IMR-90 (cell line): ENCODE measurements around the gene STK17A. TPM values are rescaled to one million over a fixed set of nuclear protein-coding genes. Genes with fewer than 3 reads are reported as not detected.

ENCODE experiments used
- ATAC-seq: fragments of 200-7000 bp; cut with Tn5 transposase; 2 replicates; pipeline ENCODE4 v1.9.1; 2020; ENCODE audit warnings: low read depth, mild to moderate bottlenecking, moderate library complexity
- BruUV-seq: library from RNA; stranded (reverse); fragments of 400-500 nt; replicated peaks from 2 replicates; lab custom pipeline; 2021; lab: Mats Ljungman, UMichigan
- CTCF ChIA-PET: fragments of 300-600 bp; formaldehyde crosslinking; extraction: SDS; loops from one replicate; lab custom pipeline; 2021; ENCODE audit warnings: antibody characterized with exemption; lab: Yijun Ruan, JAX
- POLR2A ChIA-PET: fragments of 300-600 bp; sonication (Branson Sonifier 250); formaldehyde crosslinking; loops from one replicate; lab custom pipeline; 2022; ENCODE audit warnings: antibody characterized with exemption; ENCODE audit not compliant: unreplicated experiment; lab: Charles Lee
- DNase-seq: peaks from one replicate; pipeline ENCODE4 v3.0.0; 2013
- H2AFZ ChIP-seq: replicated peaks from 2 replicates; pipeline ENCODE3; 2013; ENCODE audit warnings: low read length, mild to moderate bottlenecking; ENCODE audit not compliant: poor library complexity
- H2AK5ac ChIP-seq: 2 replicates; pipeline ENCODE4 v1.6.1; 2013; ENCODE audit warnings: low read depth, low read length, inconsistent platforms
- H2AK9ac ChIP-seq: replicated peaks from 2 replicates; pipeline ENCODE3; 2013; ENCODE audit warnings: mild to moderate bottlenecking, low read depth, low read length, moderate library complexity; ENCODE audit not compliant: poor library complexity
- H2BK120ac ChIP-seq: 2 replicates; pipeline ENCODE4 v1.6.1; 2013; ENCODE audit warnings: low read depth, low read length, inconsistent platforms
- H2BK15ac ChIP-seq: 3 replicates; pipeline ENCODE4 v1.6.1; 2013; ENCODE audit warnings: low read depth, low read length, inconsistent platforms
- H2BK20ac ChIP-seq: 2 replicates; pipeline ENCODE4 v1.6.1; 2013; ENCODE audit warnings: low read depth, mild to moderate bottlenecking, inconsistent platforms, low read length, moderate library complexity
- H2BK5ac ChIP-seq: 2 replicates; pipeline ENCODE4 v1.6.1; 2013; ENCODE audit warnings: mild to moderate bottlenecking, low read depth, low read length, inconsistent platforms; ENCODE audit not compliant: poor library complexity, severe bottlenecking
- H3K14ac ChIP-seq: replicated peaks from 2 replicates; pipeline ENCODE4 v1.6.1; 2013; ENCODE audit warnings: low read depth, low read length, inconsistent platforms
- H3K18ac ChIP-seq: 2 replicates; pipeline ENCODE4 v1.6.1; 2013; ENCODE audit warnings: low read depth, low read length, control low read depth
- H3K23ac ChIP-seq: 2 replicates; pipeline ENCODE4 v1.6.1; 2013; ENCODE audit warnings: low read depth, low read length, inconsistent platforms
- H3K27ac ChIP-seq: 2 replicates; pipeline ENCODE4 v1.5.1; 2013; ENCODE audit warnings: mild to moderate bottlenecking, control low read depth, low read length; ENCODE audit not compliant: insufficient read depth
- H3K27me3 ChIP-seq: 2 replicates; pipeline ENCODE4 v1.6.1; 2013; ENCODE audit warnings: low read length; ENCODE audit not compliant: control insufficient read depth, insufficient read depth
- H3K36me3 ChIP-seq: 2 replicates; pipeline ENCODE4 v1.6.1; 2013; ENCODE audit warnings: low read length, mixed read lengths; ENCODE audit not compliant: control insufficient read depth, insufficient read depth
- H3K4ac ChIP-seq: 2 replicates; pipeline ENCODE4 v1.6.1; 2013; ENCODE audit warnings: low read depth, low read length, inconsistent platforms
- H3K4me1 ChIP-seq: 2 replicates; pipeline ENCODE4 v1.6.1; 2013; ENCODE audit warnings: low read length, mixed read lengths; ENCODE audit not compliant: control insufficient read depth, insufficient read depth
- H3K4me2 ChIP-seq: 2 replicates; pipeline ENCODE4 v1.6.1; 2013; ENCODE audit warnings: low read depth, mild to moderate bottlenecking, control low read depth, low read length, moderate library complexity
- H3K4me3 ChIP-seq: 2 replicates; pipeline ENCODE4 v1.5.1; 2013; ENCODE audit warnings: low read depth, mild to moderate bottlenecking, control low read depth, low read length, moderate library complexity; ENCODE audit not compliant: insufficient read depth
- H3K56ac ChIP-seq: 2 replicates; pipeline ENCODE4 v1.6.1; 2013; ENCODE audit warnings: low read length, inconsistent platforms; ENCODE audit not compliant: insufficient read depth; ENCODE audit errors: extremely low read depth
- H3K79me1 ChIP-seq, 2 experiments: 2 replicates each; pipeline ENCODE4 v1.6.1; 2013; ENCODE audit warnings: low read length in 2 of 2, inconsistent platforms in 1 of 2, low read depth in 1 of 2
- H3K9ac ChIP-seq: 2 replicates; pipeline ENCODE4 v1.6.1; 2013; ENCODE audit warnings: low read depth, low read length, control low read depth
- H3K9me1 ChIP-seq: 2 replicates; pipeline ENCODE4 v1.6.1; 2013; ENCODE audit warnings: low read length, inconsistent platforms; ENCODE audit not compliant: insufficient read depth
- H3K9me3 ChIP-seq: 2 replicates; pipeline ENCODE4 v1.6.1; 2013; ENCODE audit warnings: low read length; ENCODE audit not compliant: control insufficient read depth, insufficient read depth
- H4K20me1 ChIP-seq: 2 replicates; pipeline ENCODE4 v1.6.1; 2013; ENCODE audit warnings: low read length, inconsistent platforms; ENCODE audit not compliant: insufficient read depth
- H4K5ac ChIP-seq: 2 replicates; pipeline ENCODE4 v1.6.1; 2013; ENCODE audit warnings: mild to moderate bottlenecking, low read depth, low read length, control low read depth
- H4K8ac ChIP-seq, 2 experiments: 2 replicates each; pipeline ENCODE4 v1.6.1; 2013; ENCODE audit warnings: low read depth in 2 of 2, low read length in 2 of 2, control low read depth in 1 of 2, inconsistent platforms in 1 of 2
- H4K91ac ChIP-seq: 2 replicates; pipeline ENCODE4 v1.6.1; 2013; ENCODE audit warnings: low read depth, low read length, inconsistent platforms; ENCODE audit not compliant: insufficient read depth
- CEBPB ChIP-seq: IDR thresholded peaks from 2 replicates; pipeline ENCODE4 v1.6.1; 2012; ENCODE audit warnings: low read depth, low read length, improper control_type of control experiment
- CHD1 ChIP-seq: IDR thresholded peaks from 2 replicates; pipeline ENCODE4 v1.6.1; 2012; ENCODE audit warnings: low read depth, low read length, improper control_type of control experiment
- CTCF ChIP-seq: conservative IDR thresholded peaks from 2 replicates; pipeline ENCODE4 v1.5.1; 2012; ENCODE audit warnings: mild to moderate bottlenecking, low read depth, low read length, improper control_type of control experiment
- ELK1 ChIP-seq: fragments of 150-350 bp; IDR thresholded peaks from 2 replicates; pipeline ENCODE4 v1.6.1; 2016; ENCODE audit warnings: low read depth, mild to moderate bottlenecking, low read length, moderate library complexity, borderline replicate concordance
- FOS ChIP-seq: fragments of 150-350 bp; IDR thresholded peaks from 2 replicates; pipeline ENCODE4 v1.6.1; 2016; ENCODE audit warnings: low read depth, low read length
- POLR2A ChIP-seq: IDR thresholded peaks from 2 replicates; pipeline ENCODE4 v1.6.1; 2012; ENCODE audit warnings: mild to moderate bottlenecking, low read depth, low read length
- RAD21 ChIP-seq: IDR thresholded peaks from 2 replicates; pipeline ENCODE4 v1.6.1; 2012; ENCODE audit warnings: low read length, improper control_type of control experiment
- RCOR1 ChIP-seq: IDR thresholded peaks from 2 replicates; pipeline ENCODE4 v1.6.1; 2012; ENCODE audit warnings: mild to moderate bottlenecking, low read length, improper control_type of control experiment; ENCODE audit not compliant: insufficient replicate concordance
- SMC3 ChIP-seq: fragments of 150-350 bp; IDR thresholded peaks from 2 replicates; pipeline ENCODE4 v1.6.1; 2016; ENCODE audit warnings: low read depth, mild to moderate bottlenecking, antibody characterized with exemption, low read length, moderate library complexity
- USF2 ChIP-seq: fragments of 150-350 bp; IDR thresholded peaks from 2 replicates; pipeline ENCODE4 v1.6.1; 2017; ENCODE audit warnings: mild to moderate bottlenecking, antibody characterized with exemption, low read length, low read depth
- WGBS, 2 experiments: methylation state at CpG; one replicate each; pipeline versions ENCODE4 v1.1.5 to v1.1.7; 2013; ENCODE audit warnings: missing lambda C conversion rate in 2 of 2; ENCODE audit not compliant: insufficient read length in 1 of 2; ENCODE audit errors: extremely low coverage in 2 of 2; 5-methylcytosine and 5-hydroxymethylcytosine counted together
- dilution Hi-C: fragments of 300-500 bp; cut with HindIII; formaldehyde crosslinking; loops from one replicate; pipeline ENCODE4 v1.14.3; 2018; ENCODE audit warnings: low sequenced_read_pairs; ENCODE audit not compliant: unreplicated experiment
- in situ Hi-C: fragments of 300-500 bp; cut with MboI; formaldehyde crosslinking; loops from 3 replicates; pipeline ENCODE4 v1.14.3; 2019; ENCODE audit warnings: low sequenced_read_pairs, inconsistent platforms, mixed read lengths
- intact Hi-C: fragments of 100-400 bp; cut with micrococcal nuclease; formaldehyde crosslinking; loops from 2 replicates; pipeline ENCODE4 v1.10.0; 2022
- polyA plus RNA-seq, 3 experiments: library from polyadenylated mRNA; depleted of rRNA; stranded (reverse); fragments of >200 nt; gene quantifications; 2 replicates each; pipeline ENCODE4 v1.2.3, GENCODE V29; 2012; ENCODE audit warnings: low replicate concordance in 1 of 3
- total RNA-seq: library from RNA; depleted of rRNA; stranded (reverse); fragments of >200 nt; gene quantifications from 2 replicates; pipeline ENCODE4 v1.2.3, GENCODE V29; 2012

STK17A gene
- total and polyA plus RNA-seq, 2 of the 4 experiments (the other 2 are of a cell fraction), result 40.5 to 50.5 TPM

GRCh38 chr7:43669286-43670081, 86.6 kb downstream of the STK17A start:
- Histone ChIP-seq H2BK5ac (no peak overlapping the region), H3K4me2 (no peak overlapping the region), H3K4ac (0 out of 2 replicates have a peak overlapping the region, but pooled peaks have one; percentile 15), H3K9me1 (no peaks in the 10 kb centered on the region), H2AK5ac (peak overlapping the region; percentile 48; the same call in 1 of the 2 replicates), H3K18ac (no peak overlapping the region), H4K91ac (no peak overlapping the region), H2AFZ (no peak overlapping the region), H4K20me1 (no peaks in the 10 kb centered on the region), H3K9ac (no peak overlapping the region), H3K27me3 (no peaks in the 10 kb centered on the region), H4K8ac (no peak overlapping the region; a peak in 1 of 4 replicates), H2BK15ac (no peak overlapping the region), H3K9me3 (peaks cover 2% of the 10 kb centered on the region), H4K5ac (no peak overlapping the region), H2BK120ac (0 out of 2 replicates have a peak overlapping the region, but pooled peaks have one; percentile 14), H2AK9ac (no peak overlapping the region), H3K36me3 (no peaks in the 10 kb centered on the region), H3K4me3 (no peak overlapping the region), H3K4me1 (peaks cover 2% of the 10 kb centered on the region), H3K56ac (no peak overlapping the region), H3K23ac (no peak overlapping the region), H3K14ac (no peak overlapping the region), H2BK20ac (peak overlapping the region; percentile 34; the same call in 1 of the 2 replicates), H3K79me1 (peaks cover 28 to 60% of the 10 kb centered on the region in 2 experiments), H3K27ac (no peak overlapping the region)
- intact Hi-C loops, result no loop called here
- dilution Hi-C loops, result no loop called here
- ChIA-PET CTCF (interaction anchor here (0.6 kb wide), 1 partner anchor 13 kb away, joined by 3 read pairs; no protein-coding TSS in a partner anchor), POLR2A (interaction anchor here (0.6 kb wide), 1 partner anchor 219 kb away, joined by 3 read pairs; no protein-coding TSS in a partner anchor)
- no peak for DNase-seq
- ATAC-seq, result no peak
- no TSS peak for BruUV-seq
- in situ Hi-C loops, result no loop called here
- 60% methylated on average over 1 of the region's 15 CpGs; no CpG with 5 or more reads in 1 of the 2 experiments for WGBS, 2 experiments
- no peak for TF ChIP-seq USF2
- no peak for TF ChIP-seq RCOR1
- no peak for TF ChIP-seq ELK1
- no peak for TF ChIP-seq SMC3
- no peak for TF ChIP-seq FOS
- no peak for TF ChIP-seq CTCF
- no peak for TF ChIP-seq RAD21
- no peak for TF ChIP-seq CEBPB
- no peak for TF ChIP-seq CHD1
- no peak for TF ChIP-seq POLR2A
